Measurements from ENCODE around the gene COL4A1.

Gene COL4A1

DNA sequence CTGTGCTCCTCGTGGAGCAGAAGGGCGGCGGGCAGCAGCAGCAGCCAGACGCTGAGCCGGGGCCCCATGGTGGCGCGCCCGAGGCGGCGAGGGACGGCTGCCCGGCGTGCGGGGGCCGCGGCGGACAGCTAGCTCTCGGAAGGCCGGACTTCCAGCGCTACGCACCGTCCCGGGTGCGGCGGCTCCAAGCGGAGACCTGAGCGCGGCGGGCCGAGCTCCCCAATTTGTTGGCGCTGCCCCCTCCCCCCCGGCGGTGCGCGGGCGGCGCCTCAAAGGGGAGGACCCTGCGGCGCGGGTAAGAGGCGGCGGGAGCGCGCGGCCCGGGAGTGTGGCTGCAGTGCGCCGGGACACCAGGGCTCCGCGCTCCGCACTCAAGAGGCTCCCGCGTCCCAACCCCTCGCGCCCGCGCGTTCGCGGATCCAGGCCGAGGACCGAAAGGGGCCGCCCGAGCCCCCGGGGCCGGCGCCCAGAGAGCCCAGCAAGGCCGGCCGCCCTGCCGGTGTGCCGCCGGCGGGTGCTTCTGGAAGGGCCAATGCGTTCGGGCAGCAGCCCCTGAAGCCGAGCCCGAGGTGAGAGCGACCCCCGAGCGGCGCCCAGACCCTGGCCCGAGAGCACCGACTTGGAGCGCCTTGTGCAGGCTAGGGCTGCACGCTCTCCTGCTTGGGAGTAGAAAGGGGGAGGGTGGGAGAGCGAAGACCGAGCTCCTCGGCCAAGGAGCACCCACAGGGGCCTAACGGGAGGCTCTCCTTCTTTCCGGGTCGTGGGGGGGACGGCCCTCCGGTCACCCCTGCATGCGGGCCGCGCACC lies at the start of gene COL4A1, which contains the start of gene COL4A2:
Gene COL4A1, minus strand, starts transcription at position 198 of the 807 bp plus-strand sequence. Its CDS starts 130 bp downstream, at position 68.
Gene COL4A2, plus strand, starts transcription at position 325 of the 807 bp plus-strand sequence. CDS start 620 bp downstream, outside the sequence.
- H3K4me1 ChIP-seq (ENCODE audit: insufficient read depth, low read length): peaks cover 13% of the 10 kb centered on the region
- no peaks in the 10 kb centered on the region; the same call in 1 of the 2 replicates for H3K36me3 ChIP-seq (ENCODE audit: insufficient read depth, low read length)
- H3K9me3 ChIP-seq (ENCODE audit: control insufficient read depth, insufficient read depth, low read length): no peaks in the 10 kb centered on the region
- H3K9ac ChIP-seq (ENCODE audit: low read depth, low read length): peak within 1 kb of the TSS; percentile 89

DNA sequence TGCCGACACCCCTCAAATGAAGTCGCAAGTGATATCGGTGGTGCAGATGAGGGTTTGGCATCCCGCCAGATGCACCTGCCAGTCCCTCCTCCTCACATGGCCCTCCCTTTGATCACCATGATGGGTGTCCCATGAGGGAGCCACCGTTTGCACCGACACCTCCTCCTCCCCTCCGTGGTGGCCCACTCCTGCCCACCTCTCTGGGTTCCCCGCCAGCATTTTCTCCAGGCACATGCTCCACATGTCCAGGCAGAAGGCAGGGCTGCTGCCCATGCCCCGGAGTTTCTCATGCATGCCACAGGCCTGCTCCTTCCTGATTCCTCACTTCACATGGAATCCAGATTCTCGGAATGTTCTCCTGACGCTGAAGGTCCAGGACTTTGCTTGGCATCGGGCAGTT lies 49.4 kb upstream of the COL4A1 start:
- no peaks in the 10 kb centered on the region for H3K9me3 ChIP-seq (ENCODE audit: control insufficient read depth, insufficient read depth, low read length)

DNA sequence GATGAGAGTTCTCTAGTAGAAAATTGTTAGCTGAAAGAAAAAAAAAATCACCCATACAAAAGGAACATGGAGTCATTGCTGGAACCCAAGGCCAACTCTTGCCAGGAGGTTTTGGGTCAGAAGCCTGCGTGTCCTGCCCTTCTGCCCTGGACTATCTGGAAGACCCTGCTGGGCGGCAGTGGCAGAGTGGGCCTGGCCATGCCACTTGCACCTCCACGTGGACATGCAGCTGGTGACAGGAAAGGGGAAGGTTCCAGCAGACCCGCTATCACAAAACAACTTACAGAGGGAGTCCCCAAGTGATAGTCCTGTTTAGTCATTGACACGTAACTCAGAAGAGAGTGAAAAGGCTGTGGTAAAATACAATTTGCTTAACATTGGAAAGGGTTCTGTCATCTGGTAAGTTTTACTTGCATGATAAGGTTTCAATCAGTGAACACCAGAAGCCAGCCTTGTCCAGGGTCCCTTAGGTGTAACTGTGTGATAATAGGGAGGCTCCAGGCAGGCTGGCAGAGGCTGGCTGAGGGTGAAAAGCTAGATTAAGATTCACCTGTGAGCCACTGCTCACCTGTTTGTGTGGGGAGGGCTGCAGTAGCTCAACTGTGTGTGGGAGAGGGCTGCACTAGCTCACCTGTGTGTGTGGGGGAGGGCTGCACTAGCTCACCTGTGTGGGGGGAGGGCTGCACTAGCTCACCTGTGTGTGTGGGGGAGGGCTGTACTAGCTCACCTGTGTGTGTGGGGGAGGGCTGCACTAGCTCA lies 47.9 kb upstream of the COL4A1 start:
- Histone ChIP-seq H3K9ac (ENCODE audit: low read depth, low read length) (no peak overlapping the region), H3K9me3 (ENCODE audit: control insufficient read depth, insufficient read depth, low read length) (no peaks in the 10 kb centered on the region), H3K36me3 (ENCODE audit: insufficient read depth, low read length) (no peaks in the 10 kb centered on the region), H3K4me1 (ENCODE audit: insufficient read depth, low read length) (peaks cover 4% of the 10 kb centered on the region)

More for the DNA sequence above, 49.4 kb upstream of the COL4A1 start:
- no peak overlapping the region for H3K9ac ChIP-seq (ENCODE audit: low read depth, low read length)
- no peaks in the 10 kb centered on the region for H3K36me3 ChIP-seq (ENCODE audit: insufficient read depth, low read length)
- H3K4me1 ChIP-seq (ENCODE audit: insufficient read depth, low read length): peaks cover 4% of the 10 kb centered on the region

DNA sequence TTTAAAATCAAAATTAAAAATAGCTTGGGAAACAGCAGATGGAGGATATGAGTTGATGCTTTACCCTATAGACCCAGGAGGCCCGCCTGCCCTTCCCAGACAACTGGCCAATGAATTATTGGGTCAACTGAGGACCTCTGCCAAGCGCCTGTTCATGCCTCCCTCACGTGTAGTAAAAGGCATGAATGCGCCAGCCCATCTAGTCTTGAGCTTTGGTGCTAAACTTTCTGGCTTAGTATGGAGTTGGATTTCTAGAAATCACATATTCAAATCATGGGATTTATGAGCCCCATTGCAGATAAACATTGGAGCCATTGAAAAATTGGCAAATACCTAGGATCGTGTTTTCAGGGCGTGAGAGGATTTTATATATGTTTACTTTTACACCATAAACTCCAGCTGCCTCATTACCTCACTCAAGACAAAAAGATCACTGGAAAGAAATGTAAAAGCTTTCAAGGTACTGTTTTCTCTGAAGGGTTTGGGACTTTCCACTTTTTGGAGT lies 47.2 kb upstream of the COL4A1 start:
- Histone ChIP-seq H3K9ac (ENCODE audit: low read depth, low read length) (no peak overlapping the region), H3K4me1 (ENCODE audit: insufficient read depth, low read length) (peaks cover 4% of the 10 kb centered on the region), H3K36me3 (ENCODE audit: insufficient read depth, low read length) (no peaks in the 10 kb centered on the region), H3K9me3 (ENCODE audit: control insufficient read depth, insufficient read depth, low read length) (no peaks in the 10 kb centered on the region)

DNA sequence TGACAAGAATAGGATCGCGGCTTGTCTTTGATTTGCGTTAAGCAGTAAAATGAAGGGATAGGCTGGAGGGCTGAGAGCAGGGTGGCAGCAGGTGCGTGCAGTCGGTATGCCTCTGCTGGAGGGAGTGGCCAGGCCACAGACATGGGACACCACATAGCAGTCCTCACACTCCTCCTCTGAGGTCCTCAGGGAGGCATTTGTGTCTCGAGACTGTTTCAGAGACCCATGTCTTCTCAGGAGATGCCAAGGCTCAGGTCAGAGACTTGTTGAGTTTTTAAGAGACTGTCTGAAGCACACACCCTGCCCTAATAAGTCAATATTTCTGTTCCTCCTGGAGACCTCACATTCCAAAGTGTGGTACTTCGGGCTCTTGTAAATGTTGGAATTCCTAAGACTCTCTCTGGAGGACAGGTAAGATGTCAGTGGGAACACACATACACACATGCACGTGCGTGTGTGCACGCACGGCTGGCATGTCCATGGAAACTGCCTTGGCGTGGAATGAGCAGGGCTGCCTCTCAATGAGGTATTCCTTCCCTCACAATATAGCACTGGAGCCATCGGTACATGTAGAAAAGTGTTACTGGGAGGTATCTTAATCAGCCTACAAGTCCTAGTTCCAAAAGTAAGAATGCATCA lies 46.5 kb upstream of the COL4A1 start:
- Histone ChIP-seq H3K9me3 (ENCODE audit: control insufficient read depth, insufficient read depth, low read length) (no peaks in the 10 kb centered on the region), H3K9ac (ENCODE audit: low read depth, low read length) (no peak overlapping the region), H3K4me1 (ENCODE audit: insufficient read depth, low read length) (peaks cover 4% of the 10 kb centered on the region), H3K36me3 (ENCODE audit: insufficient read depth, low read length) (no peaks in the 10 kb centered on the region)

DNA sequence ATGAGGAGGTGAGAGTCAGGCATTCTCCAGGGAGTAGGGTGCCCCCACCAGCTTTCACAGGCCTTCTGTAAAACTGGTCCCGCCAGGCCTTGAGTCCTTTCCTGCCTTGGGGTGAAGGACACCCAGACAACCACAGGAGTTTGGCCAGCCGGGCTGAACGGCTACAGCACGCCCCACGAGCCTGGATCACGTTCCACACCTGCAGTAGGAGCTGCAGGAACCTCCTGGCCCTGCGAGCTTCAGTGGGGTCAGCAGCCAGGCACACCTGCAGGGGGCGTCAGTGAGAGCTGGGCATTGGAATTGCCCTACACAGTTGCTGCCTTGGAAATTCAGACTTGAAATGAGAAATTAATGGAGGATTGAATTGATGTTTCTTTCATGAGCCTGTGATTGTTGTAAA lies 45.8 kb upstream of the COL4A1 start:
- H3K9ac ChIP-seq (ENCODE audit: low read depth, low read length): no peak overlapping the region
- peaks cover 4% of the 10 kb centered on the region for H3K4me1 ChIP-seq (ENCODE audit: insufficient read depth, low read length)
- H3K36me3 ChIP-seq (ENCODE audit: insufficient read depth, low read length): no peaks in the 10 kb centered on the region
- H3K9me3 ChIP-seq (ENCODE audit: control insufficient read depth, insufficient read depth, low read length): no peaks in the 10 kb centered on the region

DNA sequence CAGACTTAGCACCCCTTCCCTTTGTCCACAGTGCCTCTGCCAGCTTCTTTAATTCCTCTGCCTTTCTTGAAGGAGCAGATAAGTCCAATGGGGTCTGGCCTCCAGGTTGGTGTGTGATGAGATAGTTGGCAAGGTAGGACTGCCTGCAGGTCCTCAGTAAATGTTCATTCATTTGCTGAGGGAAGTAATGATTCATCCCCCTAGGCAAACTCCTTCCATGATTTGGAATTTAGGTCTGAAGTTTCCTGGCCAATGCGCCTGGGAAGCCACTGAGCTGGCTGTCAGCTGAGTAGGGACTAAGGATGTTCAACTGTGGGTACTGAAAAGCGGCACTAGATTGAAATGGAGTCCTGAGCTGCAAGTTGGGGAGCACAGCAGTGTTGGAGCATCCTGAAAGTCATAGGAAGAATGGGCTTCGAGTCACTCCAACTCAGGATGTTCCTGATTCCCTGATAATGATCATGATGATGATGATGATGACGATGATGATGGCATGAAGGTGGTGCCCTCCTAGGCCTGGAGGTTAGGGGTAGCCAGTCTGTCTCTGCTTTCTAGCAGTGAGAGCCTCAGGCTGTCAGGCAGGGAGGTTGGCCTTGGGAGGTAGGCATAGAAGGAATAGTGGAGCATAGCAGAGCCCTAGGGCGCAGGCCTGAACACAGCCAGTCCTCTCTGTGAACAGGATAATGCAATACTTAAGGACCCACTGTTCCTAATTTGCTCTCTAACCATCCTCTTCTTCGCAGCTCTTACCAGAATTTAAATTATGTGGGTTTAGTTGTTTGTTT lies 44.9 kb upstream of the COL4A1 start:
- no peak overlapping the region for H3K9ac ChIP-seq (ENCODE audit: low read depth, low read length)
- H3K4me1 ChIP-seq (ENCODE audit: insufficient read depth, low read length): peaks cover 4% of the 10 kb centered on the region
- H3K9me3 ChIP-seq (ENCODE audit: control insufficient read depth, insufficient read depth, low read length): no peaks in the 10 kb centered on the region
- H3K36me3 ChIP-seq (ENCODE audit: insufficient read depth, low read length): no peaks in the 10 kb centered on the region

DNA sequence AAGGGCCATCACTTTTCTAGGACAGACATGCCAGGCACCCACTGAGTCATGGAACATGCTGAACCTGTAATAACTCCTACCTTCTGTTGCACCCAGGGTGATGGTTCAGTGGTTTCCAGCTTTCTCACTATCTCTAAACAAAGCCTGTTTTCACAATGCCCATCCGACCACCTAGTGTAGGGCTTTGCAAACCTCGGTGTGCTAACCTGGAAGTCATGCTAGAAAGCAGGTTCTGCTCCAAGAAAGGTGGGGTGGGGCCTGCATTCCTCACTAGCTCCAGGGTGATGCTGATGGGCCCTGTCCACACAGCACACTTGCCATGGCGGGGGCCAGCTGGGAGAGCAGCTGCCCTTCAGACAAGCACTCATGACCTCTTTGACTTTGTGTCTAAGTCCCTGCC lies 43.6 kb upstream of the COL4A1 start:
- Histone ChIP-seq H3K9me3 (ENCODE audit: control insufficient read depth, insufficient read depth, low read length) (no peaks in the 10 kb centered on the region), H3K9ac (ENCODE audit: low read depth, low read length) (no peak overlapping the region), H3K4me1 (ENCODE audit: insufficient read depth, low read length) (peaks cover 4% of the 10 kb centered on the region), H3K36me3 (ENCODE audit: insufficient read depth, low read length) (no peaks in the 10 kb centered on the region)

DNA sequence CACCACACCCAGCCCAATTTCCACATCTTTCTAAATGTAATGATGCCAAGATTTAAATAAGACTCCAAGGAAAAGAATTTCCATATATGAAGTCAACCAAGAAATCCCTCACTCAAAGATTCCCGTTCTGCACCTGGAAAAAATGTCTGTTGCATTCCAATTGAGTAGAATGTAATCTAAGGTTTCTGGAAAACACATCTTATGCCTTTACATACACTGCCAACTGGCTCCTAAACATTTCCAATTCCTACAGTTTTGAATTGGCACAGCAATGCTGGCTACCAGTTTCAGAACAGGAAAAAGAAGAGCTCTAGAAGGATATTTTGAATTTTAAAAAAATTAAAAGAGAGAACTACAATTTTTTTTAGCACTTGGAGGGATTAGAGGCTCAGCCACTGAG lies 43.1 kb upstream of the COL4A1 start:
- no peak overlapping the region for H3K9ac ChIP-seq (ENCODE audit: low read depth, low read length)
- no peaks in the 10 kb centered on the region for H3K9me3 ChIP-seq (ENCODE audit: control insufficient read depth, insufficient read depth, low read length)
- no peaks in the 10 kb centered on the region for H3K36me3 ChIP-seq (ENCODE audit: insufficient read depth, low read length)
- H3K4me1 ChIP-seq (ENCODE audit: insufficient read depth, low read length): peaks cover 3% of the 10 kb centered on the region

DNA sequence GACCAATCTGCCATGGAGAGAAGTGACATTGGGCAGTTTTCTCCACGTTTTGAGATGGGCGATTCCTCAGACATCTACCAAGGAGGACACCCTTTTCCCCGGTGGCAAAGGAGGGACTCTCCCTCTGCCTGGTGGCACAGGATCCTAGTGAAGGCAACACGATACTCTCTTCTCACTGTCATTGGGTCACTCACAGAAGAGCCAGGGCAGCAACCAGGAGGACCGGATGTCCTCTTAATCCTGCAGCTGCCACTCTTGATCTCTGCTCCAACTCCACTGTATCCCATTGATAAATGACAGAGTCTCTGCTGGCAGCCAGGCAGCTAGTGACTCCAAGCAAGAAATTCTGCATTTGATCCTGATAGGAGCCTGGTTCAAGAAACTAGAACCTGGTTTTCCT lies 42.3 kb upstream of the COL4A1 start:
- H3K9me3 ChIP-seq (ENCODE audit: control insufficient read depth, insufficient read depth, low read length): no peaks in the 10 kb centered on the region
- H3K9ac ChIP-seq (ENCODE audit: low read depth, low read length): no peak overlapping the region
- no peaks in the 10 kb centered on the region; the same call in 1 of the 2 replicates for H3K4me1 ChIP-seq (ENCODE audit: insufficient read depth, low read length)
- no peaks in the 10 kb centered on the region for H3K36me3 ChIP-seq (ENCODE audit: insufficient read depth, low read length)

DNA sequence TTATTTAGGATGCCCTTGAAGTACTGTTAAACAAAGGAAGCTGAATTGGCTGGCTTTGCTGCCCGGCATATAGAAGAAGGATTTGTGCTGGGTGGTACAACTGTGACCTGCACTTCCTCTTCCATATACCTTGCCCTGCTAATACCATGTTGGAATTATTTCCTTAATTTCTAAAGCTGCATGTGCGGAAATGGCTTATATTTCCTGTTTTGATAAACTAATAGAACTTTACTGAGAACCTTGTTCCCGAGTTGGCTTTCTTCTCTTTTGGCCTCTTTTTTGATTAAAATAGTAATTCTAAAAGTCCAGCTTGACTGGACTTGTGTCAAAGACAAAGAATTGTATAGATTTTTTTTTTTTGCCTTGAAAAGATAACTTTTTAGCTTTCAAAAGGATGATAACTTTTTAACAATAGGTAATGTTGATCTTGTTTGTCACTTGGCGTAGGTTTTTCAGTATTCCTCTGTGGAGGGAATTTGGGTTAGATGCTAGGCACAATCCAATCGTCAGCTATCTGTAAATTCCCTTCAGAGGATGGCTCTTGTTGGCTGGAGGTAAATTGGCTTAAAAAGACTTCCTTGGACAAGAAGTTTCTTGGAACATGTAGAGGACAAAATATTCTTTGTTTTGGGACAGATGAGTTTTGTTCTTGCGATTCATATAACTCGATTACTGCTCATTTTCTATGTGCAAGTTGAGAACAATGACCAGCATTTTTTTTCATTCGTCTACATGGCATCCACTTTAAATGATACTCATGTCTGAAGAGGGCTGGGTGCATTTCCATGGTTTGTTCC lies 41.5 kb upstream of the COL4A1 start:
- no peak overlapping the region for H3K9ac ChIP-seq (ENCODE audit: low read depth, low read length)

DNA sequence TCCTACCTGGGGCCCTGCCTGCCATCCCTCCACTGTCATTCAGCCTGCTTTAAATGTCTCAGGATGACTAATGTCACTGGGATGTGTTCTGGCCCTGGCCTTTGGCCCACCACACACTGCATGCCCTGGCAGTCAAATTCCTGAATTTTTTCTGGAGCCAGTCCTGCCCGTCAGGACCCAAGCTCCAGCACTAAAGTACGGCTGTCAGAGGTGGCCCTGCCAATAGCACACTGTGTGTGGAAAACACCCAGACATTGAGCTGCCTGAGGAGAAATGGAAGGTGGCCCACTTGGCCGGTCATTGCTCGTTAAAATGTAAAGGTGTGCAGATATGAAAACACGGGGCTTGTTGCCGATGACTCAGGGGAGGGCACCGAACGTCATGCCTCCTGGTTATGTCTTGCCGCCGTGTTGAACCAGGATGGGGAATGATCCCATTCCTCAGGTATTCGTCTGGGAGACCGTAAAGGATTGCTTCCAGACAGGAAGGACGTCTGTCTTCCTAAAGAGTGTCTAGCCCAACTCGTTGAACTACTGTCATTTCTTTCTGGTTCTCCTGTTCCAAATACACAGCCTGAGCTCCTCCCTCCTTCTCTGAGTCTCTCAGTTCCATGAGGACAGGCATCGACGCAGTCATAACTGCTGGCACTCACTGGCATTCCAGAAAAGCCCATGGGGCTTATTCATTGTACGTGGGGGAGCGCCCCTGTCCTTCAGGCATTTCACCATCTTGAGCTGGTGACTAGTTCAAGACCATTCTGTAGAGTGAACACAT lies 40.8 kb upstream of the COL4A1 start:
- no peak overlapping the region for H3K9ac ChIP-seq (ENCODE audit: low read depth, low read length)
- H3K4me1 ChIP-seq (ENCODE audit: insufficient read depth, low read length): no peaks in the 10 kb centered on the region; the same call in 1 of the 2 replicates
- no peaks in the 10 kb centered on the region for H3K9me3 ChIP-seq (ENCODE audit: control insufficient read depth, insufficient read depth, low read length)
- no peaks in the 10 kb centered on the region for H3K36me3 ChIP-seq (ENCODE audit: insufficient read depth, low read length)

More for the DNA sequence above, 41.5 kb upstream of the COL4A1 start:
- no peaks in the 10 kb centered on the region for H3K9me3 ChIP-seq (ENCODE audit: control insufficient read depth, insufficient read depth, low read length)
- no peaks in the 10 kb centered on the region for H3K36me3 ChIP-seq (ENCODE audit: insufficient read depth, low read length)
- no peaks in the 10 kb centered on the region; the same call in 1 of the 2 replicates for H3K4me1 ChIP-seq (ENCODE audit: insufficient read depth, low read length)
